NCI-H226 (cell line): ENCODE measurements around the gene USP36.
"Not testable (repeated sequence)": the region's sequence is repeated elsewhere in the genome, so short reads cannot be mapped to it uniquely, and the experiment has no call there.

Experiments
- DNase-seq: peaks from one replicate; pipeline ENCODE4 v3.0.0-alpha.2; 2015

The USP36 gene

DNA sequence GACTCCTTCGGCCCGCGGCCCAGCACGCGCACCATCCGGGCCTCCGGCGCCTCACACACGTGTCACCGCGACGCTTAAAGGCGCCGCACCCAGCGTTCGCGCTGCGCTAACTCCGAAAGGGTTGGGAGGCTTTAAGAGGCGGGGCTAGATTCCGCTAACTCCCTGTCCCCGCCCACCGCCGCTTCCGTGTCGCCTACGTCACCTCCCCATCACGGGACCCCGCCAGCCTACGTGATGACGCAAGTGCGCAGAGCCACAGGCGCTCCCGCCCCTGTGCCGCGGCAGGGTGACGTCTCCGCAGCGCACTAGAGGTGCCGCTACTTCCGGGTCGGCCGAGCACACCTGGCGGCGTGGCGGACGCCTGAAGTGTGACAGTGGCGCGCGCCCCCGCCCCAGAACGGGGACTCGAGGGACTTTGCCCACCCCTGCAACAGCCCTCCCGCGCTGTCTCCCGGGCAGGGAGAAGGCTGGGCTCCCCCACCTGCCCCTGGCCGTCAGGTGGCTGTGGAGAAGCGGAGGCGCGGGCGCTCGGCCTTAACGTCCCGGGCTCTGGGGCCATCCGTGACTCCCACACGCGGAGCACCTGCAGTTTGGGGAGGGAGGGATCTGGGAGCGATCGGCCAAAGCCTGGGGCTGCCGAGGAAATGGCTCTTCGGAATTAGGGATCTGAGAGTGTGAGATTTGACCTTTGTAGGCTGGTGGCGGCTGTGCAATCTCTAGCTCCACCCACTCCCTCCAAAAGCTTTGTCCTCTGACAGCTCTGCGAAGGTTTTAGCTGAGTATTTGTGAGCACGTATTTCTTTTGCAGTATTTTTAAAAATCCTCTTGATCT lies at the start of gene USP36:
Gene USP36 (minus strand): TSS at position 35 of the 832 bp plus-strand sequence. CDS start 4,451 bp downstream, outside the sequence.
- DNase-seq = peak; percentile 97

DNA sequence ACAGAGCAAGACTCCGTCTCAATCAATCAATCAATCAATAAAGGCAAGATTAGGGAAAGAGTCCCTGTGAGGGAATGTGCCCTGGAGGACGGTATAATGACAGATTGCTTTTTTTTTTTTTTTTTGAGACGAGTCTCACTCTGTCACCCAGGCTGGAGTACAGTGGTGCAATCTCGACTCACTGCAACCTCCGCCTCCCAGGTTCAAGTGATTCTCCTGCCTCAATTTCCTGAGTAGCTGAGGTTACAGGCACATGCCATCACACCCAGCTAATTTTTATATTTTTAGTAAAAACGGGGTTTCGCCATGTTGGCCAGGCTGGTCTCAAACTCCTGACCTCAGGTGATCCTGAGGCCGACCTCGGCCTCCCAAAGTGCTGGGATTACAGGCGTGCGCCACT lies 49.5 kb upstream of the USP36 start:
- not testable (repeated sequence) for DNase-seq

DNA sequence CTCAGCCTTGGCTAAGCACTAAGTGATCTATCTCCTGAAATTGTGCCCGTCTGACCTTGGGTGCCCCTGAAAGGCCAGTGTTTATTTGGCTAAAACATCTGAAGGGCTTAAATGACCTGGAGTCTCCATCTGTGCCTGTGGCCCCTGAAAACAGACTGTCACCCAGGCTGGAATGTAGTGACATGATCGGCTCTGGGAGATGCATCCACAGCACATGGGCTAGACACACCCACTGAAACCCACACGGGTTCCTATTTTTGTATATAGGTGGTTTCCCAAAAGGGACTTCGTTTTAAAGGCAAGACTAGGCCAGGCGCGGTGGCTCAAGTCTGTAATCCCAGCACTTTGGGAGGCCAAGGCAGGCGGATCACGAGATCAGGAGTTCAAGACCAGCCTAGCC lies 48.9 kb upstream of the USP36 start:
- DNase-seq = no peak

DNA sequence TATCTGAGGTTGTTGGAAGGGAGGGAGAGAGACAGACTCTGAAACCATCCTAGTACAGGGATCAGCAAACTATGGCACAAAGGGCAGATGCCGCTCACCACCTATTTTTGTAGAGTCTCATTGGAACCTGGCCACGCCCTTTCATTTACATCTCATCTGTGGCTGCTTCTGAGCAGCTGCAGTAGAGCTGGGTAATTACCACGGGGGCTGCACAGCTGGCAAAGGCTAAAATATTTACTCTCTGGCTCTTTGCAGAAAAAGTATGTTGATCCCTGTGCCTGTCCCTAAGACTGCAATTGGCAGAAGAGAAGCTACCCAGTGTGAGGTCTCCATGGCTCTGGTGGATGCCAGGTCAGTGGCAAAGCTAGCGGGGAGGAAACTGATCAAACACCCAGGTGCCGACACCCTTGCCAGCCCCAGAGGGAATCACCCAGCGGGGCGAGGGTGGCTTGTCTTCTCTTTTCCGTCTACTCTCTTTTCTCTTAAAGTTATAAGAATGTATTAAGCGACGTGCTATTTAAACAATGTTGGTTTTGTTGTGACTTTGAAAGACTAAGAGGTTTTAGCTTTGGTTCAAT lies 48.4 kb upstream of the USP36 start:
- DNase-seq = no peak

DNA sequence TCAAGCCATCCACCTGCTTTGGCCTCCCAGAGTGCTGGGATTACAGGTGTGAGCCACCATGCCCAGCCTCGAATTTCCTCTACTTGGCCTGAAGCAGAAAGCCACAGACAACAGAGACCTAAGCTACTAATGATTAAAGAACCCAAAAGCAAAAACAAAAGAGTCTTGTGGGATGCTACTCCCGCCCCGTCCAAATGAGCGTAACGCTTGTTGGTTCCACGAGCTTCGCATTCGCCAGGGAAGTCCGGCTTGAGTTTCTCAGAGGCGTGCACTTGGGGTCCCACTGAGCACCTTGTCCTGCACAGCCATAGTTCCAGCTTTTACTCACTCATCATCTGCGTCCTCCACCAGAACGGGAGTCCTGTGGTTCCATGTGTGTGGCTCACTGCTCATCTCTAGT lies 46.3 kb upstream of the USP36 start:
- no peak for DNase-seq

DNA sequence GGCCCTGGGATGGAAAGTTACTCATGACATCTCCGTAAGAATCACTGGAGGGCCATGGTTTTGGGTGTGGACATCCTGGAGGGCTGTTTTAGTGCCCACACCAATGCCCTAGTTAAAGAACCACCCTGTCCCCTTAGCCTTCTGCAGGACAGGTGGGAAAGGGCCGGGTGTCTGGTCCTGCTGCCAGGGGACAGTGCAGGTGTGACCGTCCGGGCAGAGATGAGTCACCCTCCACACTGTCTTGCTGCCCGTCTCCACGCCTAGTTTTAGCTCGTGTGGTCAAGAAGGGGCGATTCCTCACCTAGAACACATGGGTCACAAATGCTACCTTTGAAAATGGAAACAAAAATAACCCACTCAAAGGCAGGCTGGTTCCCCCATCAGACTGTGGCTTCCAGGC lies 45.3 kb upstream of the USP36 start:
- DNase-seq = no peak

DNA sequence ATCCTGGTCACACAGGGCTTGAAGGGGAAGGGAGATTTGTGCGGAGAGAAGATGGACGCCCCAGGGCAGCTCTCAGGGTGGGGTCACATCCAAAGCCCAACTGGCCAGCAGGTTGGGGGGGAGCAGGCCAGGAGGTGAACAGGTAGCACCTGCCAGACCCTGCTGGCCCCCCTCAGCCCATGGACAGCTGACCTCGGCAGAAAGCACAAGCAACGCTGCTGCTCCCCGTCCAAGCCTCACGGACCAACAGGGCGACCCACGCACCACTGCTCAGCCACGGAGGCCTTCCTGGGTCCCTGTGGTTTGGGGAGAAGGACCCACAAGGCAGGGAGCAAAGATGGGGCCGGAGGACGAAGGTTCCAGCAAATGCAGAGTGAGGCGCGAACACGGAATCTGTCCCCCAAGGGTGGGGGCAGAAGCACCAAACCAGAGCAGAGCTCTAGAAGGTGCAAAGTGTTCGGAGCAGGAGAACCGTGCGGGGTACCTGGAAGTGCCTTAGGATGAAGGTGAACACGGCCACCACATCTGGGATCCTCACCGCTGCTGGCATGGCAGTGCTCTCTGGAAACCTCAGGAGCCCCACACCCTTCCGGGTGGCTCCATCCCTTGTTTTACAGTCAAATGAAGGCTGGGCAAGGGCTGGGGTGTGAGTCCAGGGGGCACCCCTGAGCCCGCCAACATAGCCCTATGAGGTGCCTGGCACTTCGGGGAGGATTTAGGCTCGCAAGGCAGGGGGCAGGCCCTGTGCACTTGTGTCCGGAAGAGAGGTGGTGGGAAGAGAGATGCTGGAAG lies 44.5 kb upstream of the USP36 start:
- no peak for DNase-seq

DNA sequence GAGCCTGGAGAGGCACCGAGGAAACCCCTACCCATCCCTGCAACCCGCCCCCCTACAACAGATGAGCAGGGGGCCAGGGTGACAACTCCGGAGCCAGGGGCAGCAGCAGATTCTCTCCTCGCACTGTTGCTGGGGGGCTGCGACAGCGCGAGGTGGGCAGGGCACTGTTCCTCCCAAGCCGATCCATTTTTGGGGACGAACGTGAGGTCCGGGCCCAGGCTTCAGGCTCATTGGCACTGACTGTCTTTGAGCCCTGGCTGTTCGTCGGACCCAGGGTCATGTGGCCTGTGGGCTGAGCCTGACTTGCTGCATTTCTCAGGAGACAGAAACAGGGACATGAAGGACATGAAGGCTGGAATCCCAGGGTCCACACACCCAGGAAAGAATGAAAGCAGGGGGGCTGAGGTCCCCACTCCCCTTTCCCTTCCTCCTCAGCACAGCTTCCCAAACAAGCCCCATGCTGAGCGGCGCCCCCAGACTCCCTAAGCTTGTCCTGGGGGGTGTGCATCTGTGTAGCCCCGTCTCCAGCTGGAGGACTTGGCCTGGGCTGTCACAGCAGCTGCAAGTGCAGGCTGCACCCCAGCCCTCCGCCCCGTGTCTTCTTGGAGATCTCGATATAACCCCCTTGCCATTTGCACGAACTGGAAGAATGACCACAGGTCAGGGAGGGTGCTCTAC lies 43.7 kb upstream of the USP36 start:
- no peak for DNase-seq

DNA sequence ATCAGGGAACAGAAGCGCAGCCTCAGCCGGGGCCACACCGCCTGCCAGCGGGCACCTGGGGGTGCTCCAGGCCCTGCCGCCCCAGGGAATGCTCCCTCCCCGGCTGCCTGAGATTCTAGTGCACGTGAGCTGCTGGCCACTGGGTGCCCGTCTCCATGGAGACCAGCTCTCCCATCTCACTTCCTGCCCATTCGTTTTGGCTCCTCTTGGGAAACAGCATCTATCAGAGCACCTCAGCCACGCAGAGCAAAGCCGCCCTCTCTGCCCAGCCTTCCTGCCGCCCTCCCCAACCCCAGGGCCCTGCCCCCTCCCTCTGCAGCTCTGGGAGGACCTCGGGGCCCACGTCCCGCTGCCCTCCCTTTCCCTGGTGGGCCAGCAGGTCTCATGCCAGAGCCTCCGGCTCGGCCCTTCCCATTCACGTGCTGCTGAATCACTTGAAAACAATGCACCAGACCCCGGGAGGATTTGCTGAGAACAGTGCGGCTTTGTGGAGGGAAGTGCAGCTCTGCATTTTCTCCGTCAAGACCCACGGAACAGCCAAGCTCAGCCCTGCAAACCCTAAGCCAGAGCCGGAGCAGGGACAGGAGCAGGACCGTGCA lies 43.0 kb upstream of the USP36 start:
- DNase-seq = peak; percentile 96

DNA sequence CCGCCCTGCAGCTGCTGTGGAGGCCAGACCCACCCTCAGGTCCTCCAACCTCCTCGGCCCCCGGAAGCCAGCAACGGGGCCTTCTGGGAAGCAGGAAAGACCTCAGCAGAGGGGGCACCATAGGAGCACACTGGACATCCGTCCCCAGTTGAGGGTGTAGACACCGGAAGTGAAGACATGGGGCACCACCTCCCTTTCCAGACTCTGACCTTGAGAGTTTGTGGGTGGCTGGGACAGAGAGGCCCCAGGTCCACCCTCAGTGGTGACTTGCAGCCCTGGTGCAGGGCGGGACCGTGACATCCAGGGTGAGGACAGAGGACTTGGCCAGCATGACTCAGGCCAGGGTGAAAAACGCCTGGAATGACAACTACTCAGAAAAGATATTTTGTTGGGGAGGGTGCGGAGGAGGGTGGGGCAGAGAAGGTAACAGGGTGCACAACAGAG lies 42.5 kb upstream of the USP36 start:
- no peak for DNase-seq

DNA sequence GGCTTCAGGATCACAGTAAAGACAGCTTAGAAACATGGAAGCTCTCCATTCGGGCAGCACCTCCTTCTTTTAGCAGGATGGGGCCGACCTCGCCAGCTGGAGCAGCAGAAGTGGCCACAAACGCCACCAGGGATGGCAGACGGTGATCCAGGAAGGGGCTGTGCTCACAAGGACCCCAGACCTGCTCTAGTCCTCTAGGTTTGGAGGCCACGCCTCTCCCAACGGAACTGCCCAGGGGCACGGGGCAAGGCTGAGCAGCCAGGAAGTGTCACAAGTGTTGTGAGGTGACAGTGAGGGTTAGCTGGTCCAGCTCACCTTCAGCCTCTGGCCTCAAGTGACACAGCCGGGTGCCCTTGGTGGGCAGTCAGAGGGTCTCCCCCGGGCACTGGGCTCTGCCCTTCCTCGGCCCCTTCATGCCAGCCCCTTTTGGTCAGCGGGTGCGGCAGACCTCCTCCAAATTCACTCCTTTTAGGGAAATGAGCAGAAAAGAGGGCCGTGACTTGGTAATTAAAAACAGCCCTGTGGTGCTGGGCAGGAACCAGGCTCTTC lies 42.0 kb upstream of the USP36 start:
- DNase-seq = no peak

DNA sequence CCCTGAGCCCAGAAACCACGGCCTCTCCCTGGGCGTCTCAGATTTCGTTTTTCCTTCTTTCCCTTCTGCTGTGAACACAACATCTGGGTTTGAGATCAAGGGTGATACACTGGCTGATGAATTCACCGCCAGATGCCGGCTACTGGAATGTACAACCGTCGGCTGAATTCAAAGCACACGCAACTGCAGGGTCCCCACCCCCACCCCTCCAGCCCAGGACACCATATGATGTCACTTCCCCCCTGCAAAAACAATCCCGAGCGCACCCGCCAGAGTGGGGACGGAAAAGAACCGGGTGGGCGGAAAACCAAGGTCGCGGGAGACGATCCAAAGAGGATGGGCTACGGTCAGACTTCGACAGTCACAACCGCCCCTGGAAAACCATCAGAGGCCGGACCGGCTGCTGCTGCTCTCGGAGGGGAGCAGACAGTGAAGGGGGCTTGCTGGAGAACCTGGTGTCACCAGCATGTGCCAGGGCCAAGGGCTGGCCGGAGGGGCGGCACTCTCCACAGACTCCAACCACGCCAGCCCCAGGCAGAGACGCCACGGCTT lies 39.1 kb upstream of the USP36 start:
- DNase-seq = no peak

DNA sequence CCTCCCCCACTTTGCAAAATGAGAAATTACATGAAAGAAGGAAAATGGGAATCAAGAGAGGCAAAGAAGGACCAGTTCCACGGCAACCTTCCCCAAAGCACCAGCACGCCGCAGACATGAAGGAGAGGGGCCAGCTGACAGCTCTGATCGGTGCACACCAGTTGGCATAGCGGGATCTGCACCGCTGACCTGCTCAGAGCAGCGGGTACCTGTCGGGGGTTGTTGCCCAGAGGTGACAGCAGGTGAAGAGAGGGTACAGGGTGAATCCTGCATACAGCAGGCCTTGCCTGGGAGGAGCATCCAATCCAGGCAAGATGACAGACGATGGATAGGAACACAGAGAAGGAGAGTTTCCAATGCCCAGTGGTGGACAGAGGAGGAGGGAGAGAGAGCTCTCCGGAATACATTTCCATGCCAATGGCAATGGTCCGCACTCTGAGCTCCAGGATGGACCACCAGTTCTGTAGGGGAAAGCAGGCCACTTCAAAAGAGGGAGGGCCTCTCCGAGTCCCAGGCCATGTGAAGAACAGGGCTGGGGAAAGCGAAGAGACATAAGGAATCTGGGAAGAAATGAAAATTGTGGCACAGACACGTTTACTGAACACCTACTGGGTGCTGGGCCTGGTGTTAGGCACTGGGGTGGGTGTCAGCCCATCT lies 38.4 kb upstream of the USP36 start:
- no peak for DNase-seq

DNA sequence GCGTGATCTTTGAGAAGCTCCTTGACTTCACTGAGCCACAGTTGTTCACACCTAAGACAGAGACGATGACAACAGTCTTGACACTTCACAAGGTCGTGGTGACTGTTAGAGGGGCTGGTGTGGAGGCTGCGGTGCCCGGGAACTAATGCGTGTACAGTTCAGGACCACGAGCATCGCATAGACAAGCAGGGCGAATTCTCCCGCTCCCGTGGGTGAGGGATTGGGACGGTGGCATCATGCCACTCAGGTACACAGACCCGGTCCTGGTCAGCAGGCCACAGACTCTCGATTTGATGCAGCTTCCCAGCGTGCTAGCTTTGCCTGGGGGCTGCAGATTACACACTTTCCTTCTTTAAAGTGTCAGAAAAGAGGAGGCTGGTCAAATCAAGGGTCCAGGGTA lies 37.6 kb upstream of the USP36 start:
- no peak for DNase-seq

DNA sequence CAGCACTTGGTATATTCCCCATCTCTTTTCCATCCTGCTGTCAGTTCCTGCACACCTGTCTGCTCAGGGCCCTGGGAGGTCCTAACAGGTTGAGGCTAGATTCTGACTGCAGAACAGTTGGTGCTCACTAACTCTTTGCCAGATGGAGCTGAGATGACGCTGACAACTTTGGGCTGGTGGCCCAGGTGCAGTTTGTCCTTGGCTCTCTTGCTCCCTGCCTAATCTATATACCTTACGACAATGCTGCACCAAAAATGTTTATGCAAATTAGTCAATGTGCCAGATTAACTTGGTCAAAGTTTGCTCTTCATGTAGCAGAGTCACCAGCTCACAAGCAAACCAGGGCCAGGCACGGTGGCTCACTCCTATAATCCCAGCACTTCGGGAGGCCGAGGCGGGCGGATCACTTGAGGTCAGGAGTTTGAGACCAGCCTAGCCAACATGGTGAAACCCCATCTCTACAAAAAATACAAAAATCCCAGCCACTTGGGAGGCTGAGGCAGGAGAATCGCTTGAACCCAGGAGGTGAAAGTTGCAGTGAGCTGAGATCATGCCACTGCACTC lies 36.4 kb upstream of the USP36 start:
- not testable (repeated sequence) for DNase-seq

DNA sequence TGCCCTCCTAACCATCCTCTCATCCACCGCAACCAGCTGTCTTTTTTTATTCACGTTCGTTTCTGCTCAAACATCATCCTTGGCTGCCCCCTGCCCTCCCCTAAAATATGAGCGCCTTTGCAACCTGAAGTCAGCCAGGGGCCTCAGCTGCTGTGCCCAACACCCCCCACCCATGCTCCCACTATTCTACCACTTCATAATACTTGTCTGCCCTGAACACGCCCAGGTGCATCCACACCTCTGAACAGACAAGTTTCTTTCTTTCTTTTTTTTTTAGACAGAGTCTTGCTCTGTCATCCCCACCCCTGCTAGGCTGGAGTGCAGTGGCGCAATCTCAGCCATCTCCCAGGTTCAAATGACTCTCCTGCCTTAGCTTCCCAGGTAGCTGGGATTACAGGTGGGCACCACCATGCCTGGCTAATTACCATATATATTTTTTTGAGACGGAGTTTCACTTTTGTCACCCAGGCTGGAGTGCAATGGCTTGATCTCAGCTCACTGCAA lies 35.5 kb upstream of the USP36 start:
- DNase-seq = no peak

DNA sequence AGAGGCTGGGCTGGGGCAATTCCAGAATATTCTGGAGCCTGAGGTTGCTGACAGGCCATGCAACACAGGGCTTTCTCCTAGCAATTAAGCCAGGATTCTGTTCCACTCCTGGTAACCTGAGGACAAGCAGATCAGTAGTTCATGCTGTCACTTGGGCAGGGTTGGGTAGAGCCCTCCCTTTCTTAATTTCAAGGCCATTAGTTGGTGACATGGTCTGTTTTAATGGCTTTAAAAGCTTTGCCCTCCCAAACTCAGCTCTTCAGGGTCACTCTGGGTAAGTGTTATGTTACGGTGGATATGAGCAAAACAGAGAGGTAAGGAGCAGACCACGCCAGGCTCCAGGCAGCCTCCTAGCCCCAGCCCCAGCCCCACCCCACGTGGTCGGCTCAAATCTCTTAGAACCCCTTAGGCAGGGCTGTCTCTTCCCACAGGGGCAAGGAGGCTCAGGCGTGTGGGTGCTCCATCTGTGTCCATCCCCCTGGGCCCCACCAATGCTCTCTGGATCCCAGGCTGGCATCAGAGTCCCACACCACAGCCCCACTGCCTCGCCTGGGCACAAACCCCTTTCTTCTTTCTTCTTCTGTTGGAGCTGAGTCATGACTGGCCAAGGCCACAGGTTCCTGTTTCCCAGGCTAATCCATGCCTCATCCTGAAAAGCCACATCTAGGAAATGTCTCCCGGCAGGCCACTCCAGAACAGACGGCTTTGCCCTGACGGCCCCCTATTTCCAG lies 34.9 kb upstream of the USP36 start:
- no peak for DNase-seq

DNA sequence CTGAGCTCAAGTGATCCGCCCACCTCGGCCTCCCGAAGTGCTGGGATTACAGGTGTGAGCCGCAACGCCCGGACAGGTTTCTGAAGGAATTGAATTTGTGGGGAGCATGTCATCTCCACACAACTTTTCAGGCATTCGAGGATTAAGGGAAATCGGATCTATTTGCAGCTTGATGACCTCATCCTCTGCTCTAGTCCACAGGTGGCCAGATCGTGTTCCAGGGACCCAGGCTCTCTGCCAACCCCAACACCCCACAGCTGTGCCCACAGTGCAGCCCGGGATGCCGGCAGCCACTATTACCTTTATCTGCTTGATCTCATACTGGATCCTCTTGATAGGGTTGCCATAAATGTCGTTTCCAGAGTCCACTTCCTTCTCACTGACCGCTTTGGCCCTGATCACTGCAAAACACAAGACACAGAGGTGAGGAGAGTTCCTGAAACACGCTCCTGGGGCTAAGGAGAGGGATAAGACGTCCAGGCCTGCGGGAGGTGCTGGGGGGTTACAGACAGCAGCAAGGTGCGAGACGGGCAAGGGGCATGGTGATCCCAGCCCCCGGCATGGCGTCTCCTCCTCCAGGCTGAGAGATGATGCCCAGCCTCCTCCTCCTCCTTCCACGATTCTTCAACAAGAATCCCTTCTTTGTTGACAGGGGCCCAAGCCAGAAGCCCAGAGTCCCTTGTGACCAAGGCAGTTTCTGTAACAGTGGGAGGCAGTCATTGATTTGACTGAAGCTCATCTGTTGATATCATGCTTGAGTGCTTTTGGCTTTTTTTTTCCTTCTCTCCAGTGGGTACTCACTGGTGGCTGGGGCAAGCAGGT lies 33.1 kb upstream of the USP36 start:
- DNase-seq = no peak

DNA sequence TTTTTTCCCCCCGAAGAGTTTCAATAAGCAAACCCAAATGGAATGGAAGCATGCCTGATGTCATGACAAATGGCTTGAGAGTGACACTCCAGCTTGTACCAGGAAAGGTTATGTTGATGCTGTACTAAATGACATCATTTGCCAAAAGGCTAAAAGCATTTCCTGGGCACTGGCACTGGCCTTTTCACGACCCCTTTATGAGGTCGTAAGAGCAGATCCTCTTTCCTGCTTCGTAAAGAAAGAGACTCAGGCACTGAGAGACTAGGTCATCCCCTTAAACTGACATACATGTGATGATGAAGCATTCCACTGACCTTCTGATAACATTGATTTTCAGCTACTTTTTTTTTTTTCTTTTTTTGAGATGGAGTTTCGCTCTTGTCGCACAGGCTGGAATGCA lies 31.9 kb upstream of the USP36 start:
- DNase-seq = no peak
